Vagina (tissue), 2 donors: ENCODE results near the gene CRTAC1.

Experiments
- CTCF ChIP-seq, 3 experiments: fragments of 450-650 bp in 2 of 3; fragments of 200-600 bp in 1 of 3; sonication (generic) in 1 of 3; IDR thresholded peaks; one replicate each; pipeline ENCODE4 v1.5.1; 2017 to 2019; ENCODE audit warnings: antibody characterized with exemption in 3 of 3, mild to moderate bottlenecking in 2 of 3, moderate library complexity in 2 of 3
- POLR2A ChIP-seq, 2 donors: fragments of 450-650 bp; IDR thresholded peaks; one replicate each; pipeline ENCODE4 v1.6.1; 2017; ENCODE audit warnings: antibody characterized with exemption in 2 of 2, mild to moderate bottlenecking in 2 of 2, moderate library complexity in 2 of 2

GRCh38 chr10:97913614-97914013 is 116.8 kb downstream of the CRTAC1 start:
- TF ChIP-seq POLR2A (IDR thresholded peaks at IDR 0.05): no peak
- no peak for TF ChIP-seq CTCF (IDR thresholded peaks at IDR 0.05)
